Measurements from ENCODE around the gene CDO1.

DNA sequence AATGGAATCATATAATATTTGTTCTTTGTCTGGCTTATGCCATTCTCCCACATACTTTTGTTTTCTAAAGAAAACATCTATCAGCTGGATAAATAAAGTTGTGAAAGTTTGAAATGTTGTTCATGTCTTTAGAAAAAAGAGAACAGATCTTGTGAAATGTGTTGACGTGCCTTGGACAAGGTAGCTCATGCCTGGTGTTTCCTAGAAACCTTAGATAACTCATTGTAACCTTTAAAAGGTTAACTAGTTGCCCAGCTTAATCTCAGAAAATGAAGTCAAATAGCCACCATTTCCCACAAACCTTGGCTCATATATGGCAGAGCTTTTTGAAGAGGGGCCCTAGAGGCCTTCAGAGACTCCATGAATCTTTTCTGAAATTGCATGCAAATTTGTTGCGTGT is 15.3 kb downstream of the CDO1 start:
- TF ChIP-seq, protein P1, sequence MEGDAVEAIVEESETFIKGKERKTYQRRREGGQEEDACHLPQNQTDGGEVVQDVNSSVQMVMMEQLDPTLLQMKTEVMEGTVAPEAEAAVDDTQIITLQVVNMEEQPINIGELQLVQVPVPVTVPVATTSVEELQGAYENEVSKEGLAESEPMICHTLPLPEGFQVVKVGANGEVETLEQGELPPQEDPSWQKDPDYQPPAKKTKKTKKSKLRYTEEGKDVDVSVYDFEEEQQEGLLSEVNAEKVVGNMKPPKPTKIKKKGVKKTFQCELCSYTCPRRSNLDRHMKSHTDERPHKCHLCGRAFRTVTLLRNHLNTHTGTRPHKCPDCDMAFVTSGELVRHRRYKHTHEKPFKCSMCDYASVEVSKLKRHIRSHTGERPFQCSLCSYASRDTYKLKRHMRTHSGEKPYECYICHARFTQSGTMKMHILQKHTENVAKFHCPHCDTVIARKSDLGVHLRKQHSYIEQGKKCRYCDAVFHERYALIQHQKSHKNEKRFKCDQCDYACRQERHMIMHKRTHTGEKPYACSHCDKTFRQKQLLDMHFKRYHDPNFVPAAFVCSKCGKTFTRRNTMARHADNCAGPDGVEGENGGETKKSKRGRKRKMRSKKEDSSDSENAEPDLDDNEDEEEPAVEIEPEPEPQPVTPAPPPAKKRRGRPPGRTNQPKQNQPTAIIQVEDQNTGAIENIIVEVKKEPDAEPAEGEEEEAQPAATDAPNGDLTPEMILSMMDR (optimal IDR thresholded peaks at IDR 0.05 in 1 of 3, IDR thresholded peaks at IDR 0.05 in 1 of 3, conservative IDR thresholded peaks at IDR 0.05 in 1 of 3; ENCODE audit: extremely low read depth in 1 of 3, insufficient read depth in 2 of 3, low read length in 3 of 3): no peak
- TF ChIP-seq EZH2 (IDR thresholded peaks at IDR 0.05; ENCODE audit: low read length): no peak
